GM12878 (cell line): ENCODE data around the gene KRT4. TPM values are rescaled to one million over a fixed set of nuclear protein-coding genes. Genes with fewer than 3 reads are reported as not detected.

Experiments
- ATAC-seq: fragments of 200-7000 bp; cut with Tn5 transposase; 3 replicates; pipeline ENCODE4 v1.9.1; 2020; ENCODE audit warnings: mild to moderate bottlenecking, moderate library complexity
- BruUV-seq: library from RNA; stranded (reverse); fragments of 400-500 nt; replicated peaks from 2 replicates; lab custom pipeline; 2021; lab: Mats Ljungman, UMichigan
- CTCF ChIA-PET: fragments of 300-600 bp; sonication (Branson Sonifier 250); formaldehyde crosslinking; extraction: SDS; loops from one replicate; lab custom pipeline; 2021; ENCODE audit warnings: inconsistent platforms; lab: Yijun Ruan, JAX
- POLR2A ChIA-PET: fragments of 350-600 bp; formaldehyde crosslinking; extraction: SDS; loops from one replicate; lab custom pipeline; 2021; ENCODE audit warnings: inconsistent platforms; lab: Charles Lee
- RAD21 ChIA-PET: fragments of 300-600 bp; sonication (Branson Sonifier 250); formaldehyde crosslinking; loops from one replicate; lab custom pipeline; 2023; ENCODE audit warnings: antibody characterized with exemption; ENCODE audit not compliant: unreplicated experiment; lab: Charles Lee
- SMC1A ChIA-PET: fragments of 300-600 bp; sonication (Branson Sonifier 250); formaldehyde crosslinking; loops from one replicate; lab custom pipeline; 2023; ENCODE audit not compliant: unreplicated experiment, uncharacterized antibody; lab: Charles Lee
- DNase-seq: peaks from one replicate; pipeline ENCODE4 v3.0.0-alpha.2; 2011; ENCODE audit warnings: low read depth, low spot score
- FAIRE-seq: peaks from 3 replicates; lab custom pipeline; 2011; peaks lifted over from hg19 to GRCh38; lab: Jason Lieb, UNC
- H2AFZ ChIP-seq: 2 replicates; pipeline ENCODE4 v1.6.0; 2011; ENCODE audit warnings: low read depth, low read length, control low read depth; ENCODE audit not compliant: control insufficient read depth
- H3K27ac ChIP-seq: 2 replicates; pipeline ENCODE4 v1.5.1; 2011; ENCODE audit warnings: control low read depth; ENCODE audit not compliant: control insufficient read depth, insufficient read depth
- H3K27me3 ChIP-seq, 2 experiments: replicated peaks in 1 of 2; 2 replicates each; pipeline versions ENCODE4 v1.6.0 to v1.6.1; 2011; ENCODE audit warnings: low read length in 1 of 2; ENCODE audit not compliant: control insufficient read depth in 2 of 2, insufficient read depth in 2 of 2
- H3K36me3 ChIP-seq, 2 experiments: 2 replicates each; pipeline ENCODE4 v1.5.1; 2011; ENCODE audit warnings: low read length in 1 of 2; ENCODE audit not compliant: control insufficient read depth in 2 of 2, insufficient read depth in 2 of 2
- H3K4me1 ChIP-seq: 2 replicates; pipeline ENCODE4 v1.6.1; 2011; ENCODE audit warnings: mild to moderate bottlenecking, low read length, moderate library complexity, mixed read lengths; ENCODE audit not compliant: control insufficient read depth, insufficient read depth
- H3K4me2 ChIP-seq: 2 replicates; pipeline ENCODE4 v1.6.0; 2011; ENCODE audit warnings: control low read depth; ENCODE audit not compliant: control insufficient read depth, insufficient read depth
- H3K4me3 ChIP-seq: fragments of 200-600 bp; sonication (generic); 2 replicates; pipeline ENCODE4 v1.5.1; 2016
- H3K79me2 ChIP-seq: 2 replicates; pipeline ENCODE4 v1.6.0; 2011; ENCODE audit warnings: low read length; ENCODE audit not compliant: control insufficient read depth, insufficient read depth
- H3K9ac ChIP-seq: 2 replicates; pipeline ENCODE4 v1.8.0; 2011; ENCODE audit warnings: low read length, control low read depth, mixed read lengths; ENCODE audit not compliant: control insufficient read depth, insufficient read depth
- H3K9me3 ChIP-seq: replicated peaks from 3 replicates; pipeline ENCODE4 v1.5.1; 2011; ENCODE audit warnings: mild to moderate bottlenecking, low read length; ENCODE audit not compliant: control insufficient read depth, insufficient read depth
- H4K20me1 ChIP-seq: 2 replicates; pipeline ENCODE4 v1.6.0; 2011; ENCODE audit not compliant: control insufficient read depth, insufficient read depth
- CBFB ChIP-seq: IDR thresholded peaks from 2 replicates; pipeline ENCODE4 v1.6.1; 2016; ENCODE audit warnings: antibody characterized with exemption, low read depth
- CBX3 ChIP-seq: fragments of 200-600 bp; sonication (generic); IDR thresholded peaks from 2 replicates; pipeline ENCODE4 v1.6.1; 2016; ENCODE audit warnings: low read depth, borderline replicate concordance
- CEBPB ChIP-seq, 2 experiments: fragments of 150-350 bp in 1 of 2; IDR thresholded peaks; 2 replicates each; pipeline ENCODE4 v1.6.1; 2012 to 2014; ENCODE audit warnings: low read depth in 2 of 2, low read length in 2 of 2, borderline replicate concordance in 1 of 2, inconsistent platforms in 1 of 2
- GABPA ChIP-seq: IDR thresholded peaks from 2 replicates; pipeline ENCODE4 v1.6.1; 2014; ENCODE audit warnings: antibody characterized with exemption, low read depth, mild to moderate bottlenecking, inconsistent platforms
- GATAD2B ChIP-seq: fragments of 450-650 bp; conservative IDR thresholded peaks from 2 replicates; pipeline ENCODE4 v1.6.1; 2017; ENCODE audit warnings: low read depth, mild to moderate bottlenecking, moderate library complexity
- HDAC2 ChIP-seq: fragments of 200-600 bp; sonication (generic); IDR thresholded peaks from 2 replicates; pipeline ENCODE4 v1.6.1; 2017
- IRF3 ChIP-seq: fragments of 450-650 bp; IDR thresholded peaks from 2 replicates; pipeline ENCODE4 v1.6.1; 2014; ENCODE audit warnings: mild to moderate bottlenecking
- KLF5 ChIP-seq: fragments of 450-650 bp; IDR thresholded peaks from 2 replicates; pipeline ENCODE4 v1.6.1; 2014; ENCODE audit warnings: mild to moderate bottlenecking; ENCODE audit not compliant: partially characterized antibody
- MEF2B ChIP-seq: fragments of 450-650 bp; IDR thresholded peaks from 2 replicates; pipeline ENCODE4 v1.6.1; 2018; ENCODE audit warnings: mild to moderate bottlenecking, moderate library complexity; ENCODE audit not compliant: partially characterized antibody, poor library complexity, severe bottlenecking
- MXI1 ChIP-seq: fragments of 150-350 bp; IDR thresholded peaks from 2 replicates; pipeline ENCODE4 v1.6.1; 2011; ENCODE audit warnings: low read depth, mild to moderate bottlenecking, inconsistent platforms, low read length, improper control_type of control experiment
- NR2C1 ChIP-seq: fragments of 450-650 bp; IDR thresholded peaks from 2 replicates; pipeline ENCODE4 v1.6.1; 2017; ENCODE audit warnings: antibody characterized with exemption, mild to moderate bottlenecking, moderate library complexity
- NR2C2 ChIP-seq: IDR thresholded peaks from 2 replicates; pipeline ENCODE4 v1.6.1; 2011; ENCODE audit warnings: borderline replicate concordance, low read depth; ENCODE audit not compliant: control insufficient read depth, insufficient read length
- PAX5 ChIP-seq: IDR thresholded peaks from 2 replicates; pipeline ENCODE4 v1.6.1; 2011; ENCODE audit warnings: low read depth, low read length, borderline replicate concordance
- PML ChIP-seq: IDR thresholded peaks from 2 replicates; pipeline ENCODE4 v1.6.1; 2012; ENCODE audit warnings: low read length, inconsistent platforms
- POLR2AphosphoS2 ChIP-seq: IDR thresholded peaks from 2 replicates; pipeline ENCODE4 v1.6.1; 2011; ENCODE audit warnings: low read depth, mild to moderate bottlenecking, low read length, improper control_type of control experiment, moderate library complexity
- RB1 ChIP-seq: fragments of 450-650 bp; formaldehyde crosslinking; IDR thresholded peaks from 2 replicates; pipeline ENCODE4 v1.6.1; 2017; ENCODE audit warnings: mild to moderate bottlenecking, borderline replicate concordance
- RCOR1 ChIP-seq: conservative IDR thresholded peaks from 2 replicates; pipeline ENCODE4 v1.6.1; 2012; ENCODE audit warnings: low read depth, low read length, improper control_type of control experiment
- RUNX3 ChIP-seq: IDR thresholded peaks from 2 replicates; pipeline ENCODE4 v1.6.1; 2012; ENCODE audit warnings: low read length, inconsistent platforms
- SMC3 ChIP-seq: IDR thresholded peaks from 2 replicates; pipeline ENCODE4 v1.6.1; 2011; ENCODE audit warnings: low read length, improper control_type of control experiment, borderline replicate concordance
- ZNF24 ChIP-seq: fragments of 450-650 bp; IDR thresholded peaks from 2 replicates; pipeline ENCODE4 v1.6.1; 2017; ENCODE audit warnings: antibody characterized with exemption, mild to moderate bottlenecking
- WGBS: methylation state at CpG from one replicate; pipeline ENCODE4 v1.1.6; 2016; ENCODE audit warnings: low lambda C conversion rate; ENCODE audit not compliant: insufficient replicate concordance, insufficient coverage; ENCODE audit errors: missing lambda C conversion rate; 5-methylcytosine and 5-hydroxymethylcytosine counted together
- in situ Hi-C: fragments of 300-500 bp; cut with MboI; formaldehyde crosslinking; loops from 9 replicates; pipeline ENCODE4 v1.14.3; 2018; ENCODE audit warnings: mixed read lengths
- intact Hi-C: fragments of 100-400 bp; cut with micrococcal nuclease; formaldehyde crosslinking; loops from one replicate; pipeline ENCODE4 v1.14.2; 2022; ENCODE audit not compliant: unreplicated experiment
- polyA plus RNA-seq, 11 experiments: library from polyadenylated mRNA; depleted of rRNA in 4 of 11; unstranded in 6 of 11; stranded (reverse) in 5 of 11; fragments of >200 nt; fragmentation: Nextera tagmentation in 4 of 11; fragmentation: Illumina TruSeq in 1 of 11; extraction: Ambion mirVana in 4 of 11; extraction: Trizol in 1 of 11; gene quantifications; 1 replicate in 1 of 11; 2 replicates in 10 of 11; pipeline versions ENCODE4 v1.2.1 to v1.2.3, GENCODE V29; 2011 to 2016; ENCODE audit warnings: inconsistent platforms in 2 of 11, missing spikeins in 2 of 11, low read depth in 1 of 11
- total RNA-seq, 4 experiments: library from RNA; depleted of rRNA in 3 of 4; stranded (reverse); fragments of >200 nt in 3 of 4; fragmentation: Illumina TruSeq in 1 of 4; extraction: Trizol in 1 of 4; gene quantifications; 2 replicates each; pipeline versions ENCODE4 v1.2.1 to v1.2.3, GENCODE V29; 2013 to 2021

The KRT4 gene
- total and polyA plus RNA-seq, 10 of the 15 experiments (the other 5 are each of a cell fraction or from before 2014, with no cell fraction given): not detected

- Histone ChIP-seq H3K36me3 (no peaks in the 10 kb centered on the region), H3K4me1 (no peaks in the 10 kb centered on the region), H3K4me2 (no peak overlapping the region), H3K27ac (no peak overlapping the region), H4K20me1 (no peaks in the 10 kb centered on the region; the same call in 1 of the 2 replicates), H3K9me3 (no peaks in the 10 kb centered on the region), H2AFZ (no peak overlapping the region), H3K27me3 (peaks cover 0 to 4% of the 10 kb centered on the region in 2 experiments; a peak in 1 of 4 replicates), H3K79me2 (no peaks in the 10 kb centered on the region), H3K9ac (no peak overlapping the region)
- BruUV-seq: no TSS peak
- RAD21 ChIA-PET: no interaction called here
- POLR2A ChIA-PET: no interaction called here
- DNase-seq (no peak), FAIRE-seq (no peak), ATAC-seq (no peak)
- intact Hi-C loops: no loop called here
- WGBS: 22% methylated on average over 4 of the region's 4 CpGs
- in situ Hi-C loops: no loop called here
- CTCF ChIA-PET: no interaction called here
- SMC1A ChIA-PET: no interaction called here
- TF ChIP-seq KLF5 (no peak), NR2C1 (no peak)
- TF ChIP-seq, all 136 proteins: peak for 0
- H3K4me3 ChIP-seq: no peak overlapping the region
Measured at GRCh38 chr12:52815161-52815560, 1.2 kb upstream of the KRT4 start.

- peaks cover 0 to 2% of the 10 kb centered on the region in 2 experiments; a peak in 1 of 4 replicates for H3K27me3 ChIP-seq
- no peak overlapping the region for H3K4me2 ChIP-seq
- no peak overlapping the region for H2AFZ ChIP-seq
- ATAC-seq (no peak), FAIRE-seq (no peak), DNase-seq (no peak)
- no TSS peak for BruUV-seq
- H3K27ac ChIP-seq: no peak overlapping the region
- intact Hi-C loops: no loop called here
- H3K36me3 ChIP-seq: no peaks in the 10 kb centered on the region
- ChIA-PET POLR2A (no interaction called here), CTCF (no interaction called here), SMC1A (no interaction called here), RAD21 (no interaction called here)
- H4K20me1 ChIP-seq: no peaks in the 10 kb centered on the region
- WGBS: 5% methylated on average over 4 of the region's 4 CpGs
- H3K9me3 ChIP-seq: no peaks in the 10 kb centered on the region
- no peak overlapping the region for H3K9ac ChIP-seq
- H3K4me3 ChIP-seq: no peak overlapping the region
- no peaks in the 10 kb centered on the region for H3K4me1 ChIP-seq
- in situ Hi-C loops: no loop called here
- H3K79me2 ChIP-seq: no peaks in the 10 kb centered on the region
- TF ChIP-seq GATAD2B (no peak), PML (no peak), RUNX3 (no peak), POLR2AphosphoS2 (no peak), SMC3 (no peak), RB1 (no peak), MEF2B (no peak), NR2C1 (no peak), CEBPB (IDR thresholded peaks at IDR 0.05; ENCODE audit: borderline replicate concordance in 1 of 2, low read depth in 2 of 2, low read length in 2 of 2) (no peak), ZNF24 (no peak), PAX5 (no peak), CBFB (no peak), NR2C2 (no peak), HDAC2 (no peak), RCOR1 (no peak), MXI1 (no peak), IRF3 (no peak), CBX3 (no peak), GABPA (no peak)
Measured at GRCh38 chr12:52814710-52815155, 817 bp upstream of the KRT4 start.
